Measurements from ENCODE around the gene DBET. TPM values are rescaled to one million over a fixed set of nuclear protein-coding genes. Genes with fewer than 3 reads are reported as not detected.
"Not testable (repeated sequence)": the region's sequence is repeated elsewhere in the genome, so short reads cannot be mapped to it uniquely, and the experiment has no call there.

The DBET gene
- polyA plus RNA-seq, 2 donors = not detected

DNA sequence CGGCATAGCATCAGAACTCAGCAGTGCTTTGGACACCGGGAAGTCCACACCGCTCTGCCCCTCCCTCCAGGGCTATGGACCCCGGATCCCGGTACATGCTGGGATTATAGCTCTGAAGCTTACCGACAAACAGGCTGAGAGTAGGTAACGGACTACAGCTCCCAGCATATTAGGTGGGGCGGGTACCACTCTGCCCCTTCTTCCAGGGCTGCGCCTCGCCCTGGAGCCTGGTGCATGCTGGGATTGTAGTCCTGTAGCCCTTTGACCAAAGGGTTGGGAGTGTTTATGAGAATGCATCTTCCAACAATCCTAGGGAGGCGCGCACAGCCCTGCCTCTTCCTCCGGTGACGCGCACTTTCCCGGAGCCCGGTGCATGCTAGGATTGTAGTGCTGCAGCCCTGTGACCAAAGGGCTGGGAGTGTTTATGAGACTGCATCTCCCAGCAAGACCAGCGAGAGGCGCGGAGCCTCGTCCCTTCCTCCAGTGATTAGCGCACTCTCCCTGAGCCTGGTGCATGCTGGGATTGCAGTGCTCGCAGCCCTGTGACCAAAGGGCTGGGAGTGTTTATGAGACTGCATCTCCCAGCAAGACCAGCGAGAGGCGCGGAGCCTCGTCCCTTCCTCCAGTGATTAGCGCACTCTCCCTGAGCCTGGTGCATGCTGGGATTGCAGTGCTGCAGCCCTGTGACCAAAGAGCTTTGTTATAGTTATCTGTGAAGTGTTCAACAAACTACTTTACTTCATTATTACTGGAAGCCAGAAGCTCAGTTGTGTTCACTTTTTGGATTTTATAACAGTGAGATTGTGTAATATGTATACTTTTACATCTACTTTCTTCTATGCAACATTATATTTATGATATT lies 14.7 kb upstream of the DBET start:
- H3K4me3 ChIP-seq (ENCODE audit: low read depth in 1 of 2, low read length in 2 of 2); H3K9me3 ChIP-seq (ENCODE audit: control insufficient read depth in 2 of 2, insufficient read depth in 1 of 2, low read depth in 1 of 2, low read length in 1 of 2); H3K27me3 ChIP-seq (ENCODE audit: control insufficient read depth in 1 of 2, insufficient read depth in 2 of 2, low read length in 2 of 2); H3K36me3 ChIP-seq (ENCODE audit: control insufficient read depth in 2 of 2, insufficient read depth in 2 of 2, low read length in 1 of 2); H3K27ac ChIP-seq (ENCODE audit: low read depth in 2 of 2, low read length in 1 of 2); H3K4me1 ChIP-seq (ENCODE audit: control insufficient read depth in 2 of 2, insufficient read depth in 2 of 2, low read length in 1 of 2): not testable (repeated sequence)
- WGBS, 2 donors = 36% methylated on average over 6 of the region's 28 CpGs

DNA sequence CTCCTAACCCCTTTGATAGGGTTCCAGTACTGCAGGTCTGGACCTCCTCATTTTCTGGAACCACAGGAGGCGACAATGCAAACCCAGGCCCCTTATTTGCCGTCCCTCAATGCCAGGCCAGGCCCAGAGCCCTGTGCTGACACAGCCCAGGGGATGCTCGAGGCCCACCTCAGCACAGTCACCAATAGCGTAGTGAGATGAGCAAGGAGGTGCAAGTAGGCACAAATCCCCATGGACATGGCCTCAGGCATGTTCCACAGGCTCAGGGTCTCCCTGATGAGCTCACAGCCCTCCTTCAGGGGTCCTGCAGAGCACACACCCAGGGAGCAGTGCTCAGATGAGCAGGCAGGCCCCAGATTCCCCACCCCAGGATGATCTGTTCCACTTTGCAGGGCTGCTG lies 5.3 kb upstream of the DBET start:
- H3K27ac ChIP-seq (ENCODE audit: low read depth in 2 of 2, low read length in 1 of 2); H3K9me3 ChIP-seq (ENCODE audit: control insufficient read depth in 2 of 2, insufficient read depth in 1 of 2, low read depth in 1 of 2, low read length in 1 of 2); H3K27me3 ChIP-seq (ENCODE audit: control insufficient read depth in 1 of 2, insufficient read depth in 2 of 2, low read length in 2 of 2); H3K36me3 ChIP-seq (ENCODE audit: control insufficient read depth in 2 of 2, insufficient read depth in 2 of 2, low read length in 1 of 2); H3K4me3 ChIP-seq (ENCODE audit: low read depth in 1 of 2, low read length in 2 of 2); H3K4me1 ChIP-seq (ENCODE audit: control insufficient read depth in 2 of 2, insufficient read depth in 2 of 2, low read length in 1 of 2): not testable (repeated sequence)
- WGBS, 2 donors = 65 to 66% methylated on average over 2 to 4 of the region's 4 CpGs

DNA sequence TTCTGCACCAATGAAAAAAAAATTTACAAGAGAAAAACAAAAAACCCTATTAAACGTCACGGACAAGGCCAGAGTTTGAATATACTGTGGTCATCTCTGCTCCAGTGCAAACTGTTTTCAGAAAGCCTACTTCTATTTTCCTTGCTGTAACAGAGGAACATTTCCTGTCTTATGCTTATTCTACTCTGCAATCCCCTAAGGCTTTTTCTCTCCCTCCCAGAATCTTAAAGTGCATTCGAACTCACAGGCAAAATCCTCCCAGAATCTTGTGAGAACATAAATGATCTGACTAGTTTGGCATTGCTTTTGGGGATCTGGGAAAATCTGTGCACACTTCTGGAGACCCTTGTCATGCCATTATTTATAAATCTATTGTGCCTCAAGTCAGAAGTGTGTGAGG lies 503 bp downstream of the DBET start:
- H3K27ac ChIP-seq (ENCODE audit: low read depth in 2 of 2, low read length in 1 of 2); H3K36me3 ChIP-seq (ENCODE audit: control insufficient read depth in 2 of 2, insufficient read depth in 2 of 2, low read length in 1 of 2); H3K27me3 ChIP-seq (ENCODE audit: control insufficient read depth in 1 of 2, insufficient read depth in 2 of 2, low read length in 2 of 2); H3K4me1 ChIP-seq (ENCODE audit: control insufficient read depth in 2 of 2, insufficient read depth in 2 of 2, low read length in 1 of 2); H3K4me3 ChIP-seq (ENCODE audit: low read depth in 1 of 2, low read length in 2 of 2); H3K9me3 ChIP-seq (ENCODE audit: control insufficient read depth in 2 of 2, insufficient read depth in 1 of 2, low read depth in 1 of 2, low read length in 1 of 2): not testable (repeated sequence)
- 15 to 20% methylated on average over 3 of the region's 3 CpGs for WGBS, 2 donors

DNA sequence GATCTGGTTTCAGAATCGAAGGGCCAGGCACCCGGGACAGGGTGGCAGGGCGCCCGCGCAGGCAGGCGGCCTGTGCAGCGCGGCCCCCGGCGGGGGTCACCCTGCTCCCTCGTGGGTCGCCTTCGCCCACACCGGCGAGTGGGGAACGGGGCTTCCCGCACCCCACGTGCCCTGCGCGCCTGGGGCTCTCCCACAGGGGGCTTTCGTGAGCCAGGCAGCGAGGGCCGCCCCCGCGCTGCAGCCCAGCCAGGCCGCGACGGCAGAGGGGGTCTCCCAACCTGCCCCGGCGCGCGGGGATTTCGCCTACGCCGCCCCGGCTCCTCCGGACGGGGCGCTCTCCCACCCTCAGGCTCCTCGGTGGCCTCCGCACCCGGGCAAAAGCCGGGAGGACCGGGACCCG lies 4.0 kb downstream of the DBET start:
- not testable (repeated sequence) for H3K9me3 ChIP-seq (ENCODE audit: control insufficient read depth in 2 of 2, insufficient read depth in 1 of 2, low read depth in 1 of 2, low read length in 1 of 2); H3K4me3 ChIP-seq (ENCODE audit: low read depth in 1 of 2, low read length in 2 of 2); H3K4me1 ChIP-seq (ENCODE audit: control insufficient read depth in 2 of 2, insufficient read depth in 2 of 2, low read length in 1 of 2); H3K36me3 ChIP-seq (ENCODE audit: control insufficient read depth in 2 of 2, insufficient read depth in 2 of 2, low read length in 1 of 2); H3K27ac ChIP-seq (ENCODE audit: low read depth in 2 of 2, low read length in 1 of 2); H3K27me3 ChIP-seq (ENCODE audit: control insufficient read depth in 1 of 2, insufficient read depth in 2 of 2, low read length in 2 of 2)
- 55 to 63% methylated on average over 30 to 37 of the region's 45 CpGs for WGBS, 2 donors

DNA sequence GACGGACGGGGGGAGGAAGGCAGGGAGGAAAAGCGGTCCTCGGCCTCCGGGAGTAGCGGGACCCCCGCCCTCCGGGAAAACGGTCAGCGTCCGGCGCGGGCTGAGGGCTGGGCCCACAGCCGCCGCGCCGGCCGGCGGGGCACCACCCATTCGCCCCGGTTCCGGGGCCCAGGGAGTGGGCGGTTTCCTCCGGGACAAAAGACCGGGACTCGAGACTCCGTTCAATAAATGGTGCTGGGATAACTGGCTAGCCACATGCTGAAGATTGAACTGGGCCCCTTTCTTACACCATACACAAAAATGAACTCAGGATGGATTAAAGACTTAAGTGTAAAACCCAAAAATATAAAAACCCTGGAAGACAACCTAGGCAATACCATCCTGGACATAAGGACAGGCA lies 28.8 kb downstream of the DBET start:
- not testable (repeated sequence) for H3K36me3 ChIP-seq (ENCODE audit: control insufficient read depth in 2 of 2, insufficient read depth in 2 of 2, low read length in 1 of 2); H3K27ac ChIP-seq (ENCODE audit: low read depth in 2 of 2, low read length in 1 of 2); H3K4me3 ChIP-seq (ENCODE audit: low read depth in 1 of 2, low read length in 2 of 2); H3K4me1 ChIP-seq (ENCODE audit: control insufficient read depth in 2 of 2, insufficient read depth in 2 of 2, low read length in 1 of 2); H3K9me3 ChIP-seq (ENCODE audit: control insufficient read depth in 2 of 2, insufficient read depth in 1 of 2, low read depth in 1 of 2, low read length in 1 of 2); H3K27me3 ChIP-seq (ENCODE audit: control insufficient read depth in 1 of 2, insufficient read depth in 2 of 2, low read length in 2 of 2)
- 57% methylated on average over 7 of the region's 27 CpGs; no CpG with 5 or more reads in 1 of the 2 donors for WGBS, 2 donors

DNA sequence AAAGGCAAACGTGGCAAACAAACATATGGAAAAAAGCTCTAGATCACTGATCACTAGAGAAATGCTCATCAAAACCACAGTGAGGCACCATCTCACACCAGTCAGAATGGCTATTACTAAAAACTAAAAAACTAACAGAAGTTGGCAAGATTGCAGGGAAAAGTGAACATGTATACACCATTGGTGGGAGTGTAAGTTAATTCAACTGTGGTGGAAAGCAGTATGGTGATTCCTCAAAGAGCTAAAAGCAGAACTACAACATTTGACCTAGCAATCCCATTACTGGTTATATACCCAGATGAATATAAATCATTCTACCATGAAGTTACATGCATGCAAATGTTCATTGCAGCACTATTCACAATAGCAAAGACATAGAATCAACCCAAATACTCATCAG lies 29.7 kb downstream of the DBET start:
- H3K36me3 ChIP-seq (ENCODE audit: control insufficient read depth in 2 of 2, insufficient read depth in 2 of 2, low read length in 1 of 2); H3K4me3 ChIP-seq (ENCODE audit: low read depth in 1 of 2, low read length in 2 of 2); H3K4me1 ChIP-seq (ENCODE audit: control insufficient read depth in 2 of 2, insufficient read depth in 2 of 2, low read length in 1 of 2); H3K27me3 ChIP-seq (ENCODE audit: control insufficient read depth in 1 of 2, insufficient read depth in 2 of 2, low read length in 2 of 2); H3K9me3 ChIP-seq (ENCODE audit: control insufficient read depth in 2 of 2, insufficient read depth in 1 of 2, low read depth in 1 of 2, low read length in 1 of 2); H3K27ac ChIP-seq (ENCODE audit: low read depth in 2 of 2, low read length in 1 of 2): not testable (repeated sequence)
- WGBS, 2 donors = no CpG with 5 or more reads among the region's 1 CpG

DNA sequence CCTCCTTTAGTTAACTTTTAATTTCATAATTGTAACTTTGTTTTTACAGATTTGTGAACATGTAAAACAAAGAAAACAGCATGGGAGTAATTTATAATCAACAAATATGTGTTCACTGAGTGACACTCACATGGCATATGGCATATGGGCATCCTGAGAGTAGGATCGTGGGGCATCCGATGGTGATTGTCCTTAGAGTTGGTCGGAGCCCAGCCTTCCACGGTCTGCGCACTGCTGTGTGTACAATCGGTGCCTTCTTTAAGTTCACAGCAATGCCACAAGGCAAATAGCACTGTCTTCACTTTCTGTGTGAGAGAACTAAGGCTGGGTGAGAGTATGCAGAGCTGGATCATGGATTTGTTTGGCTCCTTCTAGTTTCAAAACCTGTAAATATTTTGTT lies 31.0 kb downstream of the DBET start:
- H3K27ac ChIP-seq (ENCODE audit: low read depth in 2 of 2, low read length in 1 of 2); H3K4me1 ChIP-seq (ENCODE audit: control insufficient read depth in 2 of 2, insufficient read depth in 2 of 2, low read length in 1 of 2); H3K36me3 ChIP-seq (ENCODE audit: control insufficient read depth in 2 of 2, insufficient read depth in 2 of 2, low read length in 1 of 2); H3K4me3 ChIP-seq (ENCODE audit: low read depth in 1 of 2, low read length in 2 of 2); H3K9me3 ChIP-seq (ENCODE audit: control insufficient read depth in 2 of 2, insufficient read depth in 1 of 2, low read depth in 1 of 2, low read length in 1 of 2); H3K27me3 ChIP-seq (ENCODE audit: control insufficient read depth in 1 of 2, insufficient read depth in 2 of 2, low read length in 2 of 2): not testable (repeated sequence)
- no CpG with 5 or more reads among the region's 6 CpGs for WGBS, 2 donors

DNA sequence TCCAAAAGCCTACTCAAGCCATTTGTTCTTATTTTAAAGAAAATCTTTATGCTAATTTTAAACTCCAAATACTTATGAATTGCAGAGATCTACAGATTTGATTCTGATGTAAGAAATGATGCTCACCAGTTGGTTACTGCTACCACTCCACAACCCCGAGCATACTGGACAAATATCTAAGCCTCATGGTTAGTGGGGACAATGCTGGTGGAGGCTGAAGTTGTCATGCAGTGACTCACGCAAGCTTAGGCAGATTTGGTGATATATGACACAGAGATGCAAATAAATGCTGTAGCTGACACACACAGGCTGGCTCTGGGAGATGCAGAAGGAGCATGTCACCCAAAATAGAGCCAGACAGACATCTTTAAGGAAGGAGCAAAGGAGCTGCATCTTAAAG lies 35.3 kb downstream of the DBET start:
- H3K9me3 ChIP-seq (ENCODE audit: control insufficient read depth in 2 of 2, insufficient read depth in 1 of 2, low read depth in 1 of 2, low read length in 1 of 2); H3K27me3 ChIP-seq (ENCODE audit: control insufficient read depth in 1 of 2, insufficient read depth in 2 of 2, low read length in 2 of 2); H3K4me3 ChIP-seq (ENCODE audit: low read depth in 1 of 2, low read length in 2 of 2); H3K36me3 ChIP-seq (ENCODE audit: control insufficient read depth in 2 of 2, insufficient read depth in 2 of 2, low read length in 1 of 2); H3K4me1 ChIP-seq (ENCODE audit: control insufficient read depth in 2 of 2, insufficient read depth in 2 of 2, low read length in 1 of 2); H3K27ac ChIP-seq (ENCODE audit: low read depth in 2 of 2, low read length in 1 of 2): not testable (repeated sequence)
- WGBS, 2 donors = 39 to 45% methylated on average over 2 of the region's 2 CpGs

DNA sequence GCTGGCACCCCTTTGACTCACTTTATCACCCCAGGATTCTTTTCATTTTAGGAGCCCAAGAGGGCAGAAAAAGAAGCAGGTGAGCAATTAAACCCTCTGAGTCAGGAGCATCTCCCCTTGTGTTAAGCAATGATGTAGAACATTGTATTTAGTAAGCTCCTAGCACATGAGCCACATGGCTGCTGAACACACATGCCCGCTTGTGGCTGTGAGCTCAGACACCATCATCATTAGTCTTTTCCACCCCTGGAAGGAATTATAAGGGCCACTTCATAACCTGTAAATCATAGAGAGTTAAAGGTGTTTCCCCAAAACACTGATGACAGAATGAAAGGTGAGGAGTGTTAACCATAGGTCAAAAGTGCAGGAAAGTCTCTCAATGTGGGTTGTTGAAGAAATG lies 37.2 kb downstream of the DBET start:
- not testable (repeated sequence) for H3K36me3 ChIP-seq (ENCODE audit: control insufficient read depth in 2 of 2, insufficient read depth in 2 of 2, low read length in 1 of 2); H3K4me1 ChIP-seq (ENCODE audit: control insufficient read depth in 2 of 2, insufficient read depth in 2 of 2, low read length in 1 of 2); H3K27me3 ChIP-seq (ENCODE audit: control insufficient read depth in 1 of 2, insufficient read depth in 2 of 2, low read length in 2 of 2); H3K9me3 ChIP-seq (ENCODE audit: control insufficient read depth in 2 of 2, insufficient read depth in 1 of 2, low read depth in 1 of 2, low read length in 1 of 2); H3K27ac ChIP-seq (ENCODE audit: low read depth in 2 of 2, low read length in 1 of 2); H3K4me3 ChIP-seq (ENCODE audit: low read depth in 1 of 2, low read length in 2 of 2)
- WGBS, 2 donors = no CpG with 5 or more reads among the region's 1 CpG

DNA sequence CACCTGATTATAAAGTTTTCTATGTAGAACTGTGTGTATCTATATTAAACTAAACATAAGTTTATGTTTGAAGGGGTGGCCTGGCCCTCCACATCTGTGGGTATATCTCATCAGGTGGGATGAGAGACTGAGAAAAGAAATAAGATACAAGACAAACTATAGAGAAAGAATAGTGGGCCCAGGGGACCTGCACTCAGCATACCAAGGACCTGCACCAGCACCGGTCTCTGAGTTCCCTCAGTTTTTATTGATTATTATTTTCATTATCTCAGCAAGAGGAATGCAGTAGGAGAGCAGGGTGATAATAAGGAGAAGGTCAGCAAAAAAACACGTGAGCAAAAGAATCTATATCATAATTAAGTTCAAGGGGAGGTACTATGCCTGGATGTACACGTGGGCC lies 41.9 kb downstream of the DBET start:
- H3K36me3 ChIP-seq (ENCODE audit: control insufficient read depth in 2 of 2, insufficient read depth in 2 of 2, low read length in 1 of 2); H3K4me3 ChIP-seq (ENCODE audit: low read depth in 1 of 2, low read length in 2 of 2); H3K4me1 ChIP-seq (ENCODE audit: control insufficient read depth in 2 of 2, insufficient read depth in 2 of 2, low read length in 1 of 2); H3K27me3 ChIP-seq (ENCODE audit: control insufficient read depth in 1 of 2, insufficient read depth in 2 of 2, low read length in 2 of 2); H3K9me3 ChIP-seq (ENCODE audit: control insufficient read depth in 2 of 2, insufficient read depth in 1 of 2, low read depth in 1 of 2, low read length in 1 of 2); H3K27ac ChIP-seq (ENCODE audit: low read depth in 2 of 2, low read length in 1 of 2): not testable (repeated sequence)
- 33 to 37% methylated on average over 3 of the region's 3 CpGs for whole genome bisulfite sequencing, 2 donors
